HG02970 (cell line): ENCODE data around the gene ARHGAP29.

Experiments
- ATAC-seq: cut with Tn5 transposase; IDR thresholded peaks from one replicate; pipeline ENCODE4 v1.9.1; 2021; ENCODE audit warnings: mild to moderate bottlenecking, moderate library complexity, moderate number of reproducible peaks; ENCODE audit not compliant: unreplicated experiment, low FRiP score

ARHGAP29 gene

DNA sequence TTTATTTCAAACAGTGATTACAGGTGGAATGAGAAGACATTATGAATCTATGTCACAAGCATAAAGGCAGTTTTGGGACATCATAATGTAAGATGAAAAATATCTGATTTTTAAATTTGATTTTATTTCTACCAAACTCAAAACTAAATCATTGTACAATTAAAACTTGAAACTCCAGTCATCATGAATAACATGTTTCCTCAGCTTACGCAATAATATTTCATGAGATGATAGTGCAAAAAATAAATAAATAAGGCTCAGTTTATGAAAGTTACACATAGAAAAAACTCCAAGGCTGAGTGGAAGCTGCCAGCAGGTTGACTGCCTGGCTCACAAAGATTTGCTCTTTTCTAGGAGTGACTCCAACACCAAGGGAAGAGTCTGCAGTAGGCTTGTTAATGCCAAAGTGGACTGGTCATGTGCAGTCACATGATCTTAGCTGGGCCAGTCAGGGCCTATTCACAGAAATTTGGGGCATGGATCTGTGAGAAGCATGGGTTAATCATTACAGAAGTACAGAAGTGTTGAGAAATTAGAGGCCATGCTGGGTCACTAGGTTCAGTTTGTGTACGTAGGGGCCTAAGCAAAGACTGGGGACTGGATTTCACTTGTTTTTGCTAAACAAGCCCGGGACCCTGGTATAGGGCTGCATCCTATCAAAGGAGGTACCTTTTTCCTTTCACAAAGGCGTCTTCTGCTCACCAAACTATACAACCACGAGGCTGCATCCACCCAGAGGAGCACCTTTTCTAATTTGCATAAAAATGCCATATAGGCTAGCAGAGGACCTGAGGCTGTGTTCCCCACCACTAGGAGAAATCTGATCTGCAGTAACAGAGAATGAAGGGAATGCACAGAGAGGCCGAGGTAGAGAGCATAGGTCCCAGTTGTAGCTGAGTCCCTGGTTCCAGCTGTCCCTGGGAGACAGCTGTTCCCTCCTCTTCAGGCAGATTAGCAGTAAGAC, 111.6 kb downstream of the ARHGAP29 start:
- ATAC-seq: no peak

- no peak for ATAC-seq
Observed at GRCh38 chr1:94124538-94124937, 112.8 kb downstream of the ARHGAP29 start.

DNA sequence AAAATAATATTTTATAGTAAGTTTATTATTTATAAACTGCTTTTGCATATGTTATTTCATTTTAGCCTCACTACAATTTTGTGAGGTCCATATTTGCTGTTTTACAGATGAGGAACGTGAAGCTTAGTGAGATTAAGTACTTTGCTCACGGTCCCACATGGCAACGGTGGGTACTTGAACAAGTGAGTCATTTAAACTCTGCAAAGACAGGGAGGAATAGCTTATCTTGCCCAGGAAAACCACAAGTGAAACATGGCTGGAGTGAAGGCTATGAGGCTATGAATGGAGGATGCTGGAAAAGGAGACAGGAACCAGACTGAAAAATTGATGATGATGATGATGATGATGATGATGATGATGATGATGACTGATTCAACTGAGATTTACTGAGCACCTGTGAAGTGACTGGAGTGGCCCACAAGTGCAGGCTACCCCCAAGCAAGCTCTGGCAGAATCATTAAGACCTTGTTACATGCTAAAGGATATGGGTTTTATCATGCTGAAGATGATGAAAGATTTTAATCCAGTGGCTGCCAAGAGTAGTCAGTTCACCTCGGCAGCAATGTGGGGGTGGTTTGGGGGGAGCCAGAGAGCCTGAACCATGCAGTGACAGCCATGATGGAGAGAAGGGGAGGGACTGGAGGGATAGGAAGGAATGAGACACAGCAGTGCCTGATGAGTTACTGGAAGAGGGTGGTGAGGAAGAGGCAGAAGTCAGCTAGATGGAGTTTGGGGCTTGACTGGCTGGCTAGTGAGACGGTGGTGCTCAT, 115.0 kb downstream of the ARHGAP29 start:
- no peak for ATAC-seq
